NT2/D1 (cell line): ENCODE results near the gene CFAP74.

Source experiments
- SUZ12 ChIP-seq: IDR thresholded peaks from 2 replicates; pipeline ENCODE4 v1.6.1; 2011; ENCODE audit not compliant: insufficient read length, insufficient read depth; ENCODE audit errors: extremely low read depth
- YY1 ChIP-seq: IDR thresholded peaks from 2 replicates; pipeline ENCODE4 v1.6.1; 2011; ENCODE audit not compliant: insufficient read length, insufficient read depth
- ZNF274 ChIP-seq: IDR thresholded peaks from 2 replicates; pipeline ENCODE4 v1.6.1; 2011; ENCODE audit warnings: mild to moderate bottlenecking, low read depth, low read length

GRCh38 chr1:2009101-2010053, 5.8 kb upstream of the CFAP74 start:
- no peak for TF ChIP-seq YY1
- TF ChIP-seq SUZ12 = no peak
- TF ChIP-seq ZNF274 = no peak
